Body of pancreas (tissue), 4 donors: ENCODE measurements around the gene NFIA.

Experiments used
- POLR2A ChIP-seq, 3 donors: fragments of 450-650 bp; IDR thresholded peaks; one replicate each; pipeline ENCODE4 v1.6.1; 2016; ENCODE audit warnings: antibody characterized with exemption in 3 of 3, mild to moderate bottlenecking in 2 of 3
- TF ChIP-seq, protein P1 (sequence below), 7 experiments: fragments of 450-650 bp in 4 of 7; fragments of 200-600 bp in 3 of 7; sonication (generic) in 3 of 7; IDR thresholded peaks; one replicate each; pipeline ENCODE4 v1.5.1; 2016 to 2019; ENCODE audit warnings: antibody characterized with exemption in 7 of 7

GRCh38 chr1:61131248-61131647 lies 48.9 kb downstream of the NFIA start:
- TF ChIP-seq POLR2A (IDR thresholded peaks at IDR 0.05) = no peak
- TF ChIP-seq, protein P1, sequence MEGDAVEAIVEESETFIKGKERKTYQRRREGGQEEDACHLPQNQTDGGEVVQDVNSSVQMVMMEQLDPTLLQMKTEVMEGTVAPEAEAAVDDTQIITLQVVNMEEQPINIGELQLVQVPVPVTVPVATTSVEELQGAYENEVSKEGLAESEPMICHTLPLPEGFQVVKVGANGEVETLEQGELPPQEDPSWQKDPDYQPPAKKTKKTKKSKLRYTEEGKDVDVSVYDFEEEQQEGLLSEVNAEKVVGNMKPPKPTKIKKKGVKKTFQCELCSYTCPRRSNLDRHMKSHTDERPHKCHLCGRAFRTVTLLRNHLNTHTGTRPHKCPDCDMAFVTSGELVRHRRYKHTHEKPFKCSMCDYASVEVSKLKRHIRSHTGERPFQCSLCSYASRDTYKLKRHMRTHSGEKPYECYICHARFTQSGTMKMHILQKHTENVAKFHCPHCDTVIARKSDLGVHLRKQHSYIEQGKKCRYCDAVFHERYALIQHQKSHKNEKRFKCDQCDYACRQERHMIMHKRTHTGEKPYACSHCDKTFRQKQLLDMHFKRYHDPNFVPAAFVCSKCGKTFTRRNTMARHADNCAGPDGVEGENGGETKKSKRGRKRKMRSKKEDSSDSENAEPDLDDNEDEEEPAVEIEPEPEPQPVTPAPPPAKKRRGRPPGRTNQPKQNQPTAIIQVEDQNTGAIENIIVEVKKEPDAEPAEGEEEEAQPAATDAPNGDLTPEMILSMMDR (IDR thresholded peaks at IDR 0.05) = no peak
